OCI-LY7 (cell line): ENCODE data around the gene WDR5.

Source experiments
- EZH2phosphoT487 ChIP-seq: fragments of 200-600 bp; sonication (generic); IDR thresholded peaks from 2 replicates; pipeline ENCODE4 v1.6.1; 2018; ENCODE audit warnings: low read depth, borderline replicate concordance, mild to moderate bottlenecking, mixed run types, antibody characterized with exemption, low read length, moderate library complexity, mixed read lengths
- TF ChIP-seq, protein P1 (sequence below): fragments of 200-600 bp; sonication (generic); conservative IDR thresholded peaks from 2 replicates; pipeline ENCODE4 v1.5.1; 2014; ENCODE audit warnings: mild to moderate bottlenecking, antibody characterized with exemption, low read length, moderate library complexity, mixed read lengths

DNA sequence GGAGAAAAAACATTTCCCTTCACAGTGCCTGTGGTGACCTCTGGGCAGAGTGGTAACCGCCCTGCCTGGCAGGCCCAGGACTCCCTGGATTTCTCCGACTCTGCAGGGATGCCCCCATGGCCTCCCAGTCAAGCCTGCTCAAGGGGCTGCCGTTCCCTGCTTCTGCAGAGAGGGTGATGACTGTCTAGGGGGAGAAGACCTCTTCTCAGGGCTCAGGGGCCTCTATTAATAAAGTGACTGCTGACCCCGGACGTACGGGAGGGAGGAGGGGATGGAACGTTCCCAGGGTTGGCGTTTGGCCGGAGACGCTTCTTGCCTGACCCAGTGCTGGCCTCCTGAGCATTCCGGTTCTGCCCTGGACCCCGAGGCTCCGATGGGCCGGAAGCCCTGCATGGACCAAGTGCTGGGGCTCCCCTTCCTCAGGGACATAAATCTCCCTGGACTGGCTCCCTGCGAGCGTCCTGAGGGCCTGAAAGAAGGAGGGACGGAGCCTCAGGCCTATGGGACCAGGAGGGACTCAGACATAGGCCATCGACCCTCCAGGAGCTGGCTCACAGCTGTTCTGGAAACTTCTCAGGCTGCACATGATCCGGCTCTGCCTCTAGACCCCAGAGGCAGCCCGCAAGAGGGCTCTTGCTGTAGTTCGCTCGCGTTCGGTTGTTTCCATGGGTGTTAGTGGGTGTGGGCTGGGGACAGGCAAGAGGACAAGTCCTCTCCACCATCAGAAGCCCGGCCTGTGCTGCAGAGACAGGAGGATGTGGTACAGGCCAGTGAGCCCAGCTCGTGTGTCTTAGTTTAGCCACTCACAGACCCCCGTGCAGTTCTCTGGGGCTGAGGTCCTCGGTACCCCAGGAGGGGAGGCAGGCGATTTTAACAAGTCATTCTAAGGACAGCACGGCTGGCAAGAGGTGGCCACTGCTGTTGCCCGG is 36.6 kb downstream of the WDR5 start:
- TF ChIP-seq, protein P1, sequence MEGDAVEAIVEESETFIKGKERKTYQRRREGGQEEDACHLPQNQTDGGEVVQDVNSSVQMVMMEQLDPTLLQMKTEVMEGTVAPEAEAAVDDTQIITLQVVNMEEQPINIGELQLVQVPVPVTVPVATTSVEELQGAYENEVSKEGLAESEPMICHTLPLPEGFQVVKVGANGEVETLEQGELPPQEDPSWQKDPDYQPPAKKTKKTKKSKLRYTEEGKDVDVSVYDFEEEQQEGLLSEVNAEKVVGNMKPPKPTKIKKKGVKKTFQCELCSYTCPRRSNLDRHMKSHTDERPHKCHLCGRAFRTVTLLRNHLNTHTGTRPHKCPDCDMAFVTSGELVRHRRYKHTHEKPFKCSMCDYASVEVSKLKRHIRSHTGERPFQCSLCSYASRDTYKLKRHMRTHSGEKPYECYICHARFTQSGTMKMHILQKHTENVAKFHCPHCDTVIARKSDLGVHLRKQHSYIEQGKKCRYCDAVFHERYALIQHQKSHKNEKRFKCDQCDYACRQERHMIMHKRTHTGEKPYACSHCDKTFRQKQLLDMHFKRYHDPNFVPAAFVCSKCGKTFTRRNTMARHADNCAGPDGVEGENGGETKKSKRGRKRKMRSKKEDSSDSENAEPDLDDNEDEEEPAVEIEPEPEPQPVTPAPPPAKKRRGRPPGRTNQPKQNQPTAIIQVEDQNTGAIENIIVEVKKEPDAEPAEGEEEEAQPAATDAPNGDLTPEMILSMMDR = no peak
- no peak for TF ChIP-seq EZH2phosphoT487
